Natural killer cell (primary cell): ENCODE results near the gene IP6K3. TPM values are rescaled to one million over a fixed set of nuclear protein-coding genes. Genes with fewer than 3 reads are reported as not detected.

ENCODE experiments used
- ATAC-seq, 3 donors: fragments of 150-1000 bp in 2 of 3; fragments of 200-7000 bp in 1 of 3; cut with Tn5 transposase; 1 replicate in 1 of 3; 2 replicates in 2 of 3; pipeline ENCODE4 v1.10.0; 2021; ENCODE audit warnings: mild to moderate bottlenecking in 2 of 3, moderate library complexity in 2 of 3
- DNase-seq, 2 donors: peaks; one replicate each; pipeline versions ENCODE4 v3.0.0 to v3.0.0-alpha.2; 2013 to 2021; ENCODE audit warnings: mixed read lengths in 1 of 2
- H3K27ac ChIP-seq: one replicate; pipeline ENCODE4 v1.5.1; 2013; ENCODE audit warnings: mild to moderate bottlenecking, low read length
- H3K27me3 ChIP-seq: one replicate; pipeline ENCODE4 v1.6.1; 2013; ENCODE audit warnings: low read length; ENCODE audit not compliant: control insufficient read depth, insufficient read depth
- H3K36me3 ChIP-seq: one replicate; pipeline ENCODE4 v1.6.1; 2013; ENCODE audit warnings: low read length; ENCODE audit not compliant: control insufficient read depth, insufficient read depth
- H3K4me1 ChIP-seq: one replicate; pipeline ENCODE4 v1.6.1; 2013; ENCODE audit warnings: low read length; ENCODE audit not compliant: control insufficient read depth, insufficient read depth
- H3K4me3 ChIP-seq: one replicate; pipeline ENCODE4 v1.5.1; 2013; ENCODE audit warnings: low read length
- H3K9me3 ChIP-seq: one replicate; pipeline ENCODE4 v1.6.1; 2013; ENCODE audit warnings: low read length; ENCODE audit not compliant: control insufficient read depth, insufficient read depth
- H3K27ac Mint-ChIP-seq, 2 donors: one replicate each; pipeline ENCODE4 v1.8.0; 2022; ENCODE audit warnings: mild to moderate bottlenecking in 2 of 2, mixed read lengths in 2 of 2, moderate library complexity in 1 of 2
- H3K27me3 Mint-ChIP-seq, 2 donors: one replicate each; pipeline ENCODE4 v1.8.0; 2022; ENCODE audit warnings: low read depth in 2 of 2, mixed read lengths in 2 of 2
- H3K36me3 Mint-ChIP-seq: one replicate; pipeline ENCODE4 v1.8.0; 2022; ENCODE audit warnings: mixed read lengths
- H3K4me1 Mint-ChIP-seq, 2 donors: one replicate each; pipeline ENCODE4 v1.8.0; 2022; ENCODE audit warnings: mixed read lengths in 2 of 2
- H3K4me3 Mint-ChIP-seq: one replicate; pipeline ENCODE4 v1.8.0; 2022; ENCODE audit warnings: mild to moderate bottlenecking, moderate library complexity, mixed read lengths
- H3K9me3 Mint-ChIP-seq, 2 donors: one replicate each; pipeline ENCODE4 v1.8.0; 2022; ENCODE audit warnings: mixed read lengths in 2 of 2
- CTCF ChIP-seq: fragments of 200-600 bp; IDR thresholded peaks from one replicate; pipeline ENCODE4 v1.8.0; 2022; ENCODE audit warnings: antibody characterized with exemption
- WGBS: methylation state at CpG from one replicate; pipeline ENCODE4 v1.1.7; 2013; ENCODE audit warnings: missing lambda C conversion rate; ENCODE audit not compliant: insufficient coverage; 5-methylcytosine and 5-hydroxymethylcytosine counted together
- intact Hi-C: fragments of 100-400 bp; cut with micrococcal nuclease; formaldehyde crosslinking; loops from one replicate; pipeline ENCODE4 v1.14.2; 2022
- total RNA-seq, 4 donors: library from RNA; stranded (reverse); fragments of 120-200 nt in 1 of 4; gene quantifications; one replicate each; pipeline versions ENCODE4 v1.2.3 to v1.2.4, GENCODE V29; 2013 to 2022

Gene IP6K3
- total RNA-seq, 3 donors from 2014 or later (not counting 1 experiment from before 2014, with no cell fraction given) = not detected

- no peaks in the 10 kb centered on the region for H3K27me3 Mint-ChIP-seq
Observed at GRCh38 chr6:33683576-33684427, 62.9 kb downstream of the IP6K3 start.

GRCh38 chr6:33683051-33683571 lies 63.6 kb downstream of the IP6K3 start:
- Histone ChIP-seq H3K4me1 (no peaks in the 10 kb centered on the region), H3K4me3 (no peak overlapping the region), H3K27me3 (no peaks in the 10 kb centered on the region), H3K27ac (no peak overlapping the region), H3K36me3 (peaks cover 73% of the 10 kb centered on the region), H3K9me3 (no peaks in the 10 kb centered on the region)
- WGBS = 75% methylated on average over 15 of the region's 15 CpGs
- no peaks in the 10 kb centered on the region for H3K36me3 Mint-ChIP-seq
- no peak overlapping the region for H3K27ac Mint-ChIP-seq
- H3K9me3 Mint-ChIP-seq = no peaks in the 10 kb centered on the region
- DNase-seq = peak in 1 of 2 donors; percentile 41
- H3K27me3 Mint-ChIP-seq = no peaks in the 10 kb centered on the region
- intact Hi-C loops = no loop called here
- no peaks in the 10 kb centered on the region for H3K4me1 Mint-ChIP-seq
- TF ChIP-seq CTCF = no peak
- no peak for ATAC-seq
- H3K4me3 Mint-ChIP-seq = no peak overlapping the region

More at GRCh38 chr6:33683576-33684427, 62.9 kb downstream of the IP6K3 start:
- TF ChIP-seq CTCF = no peak
- no peaks in the 10 kb centered on the region for H3K9me3 ChIP-seq
- Mint-ChIP-seq H3K4me1 (no peaks in the 10 kb centered on the region), H3K27ac (no peak overlapping the region), H3K36me3 (no peaks in the 10 kb centered on the region), H3K4me3 (no peak overlapping the region), H3K9me3 (no peaks in the 10 kb centered on the region)
- peak in 1 of 2 donors; percentile 23 for DNase-seq
- H3K4me3 ChIP-seq = no peak overlapping the region
- H3K27me3 ChIP-seq = no peaks in the 10 kb centered on the region
- no peak for ATAC-seq
- peaks cover 74% of the 10 kb centered on the region for H3K36me3 ChIP-seq
- no peak overlapping the region for H3K27ac ChIP-seq
- no peaks in the 10 kb centered on the region for H3K4me1 ChIP-seq
- 95% methylated on average over 19 of the region's 19 CpGs for WGBS
- intact Hi-C loops = no loop called here

GRCh38 chr6:33682341-33682740 lies 64.4 kb downstream of the IP6K3 start:
- no peak for TF ChIP-seq CTCF
- no peaks in the 10 kb centered on the region for H3K4me1 ChIP-seq
- H3K36me3 ChIP-seq = peaks cover 73% of the 10 kb centered on the region
- ATAC-seq (no peak), DNase-seq (no peak)
- Mint-ChIP-seq H3K9me3 (no peaks in the 10 kb centered on the region), H3K27ac (no peak overlapping the region), H3K36me3 (no peaks in the 10 kb centered on the region), H3K4me1 (peaks cover 0 to 5% of the 10 kb centered on the region in 2 donors), H3K4me3 (no peak overlapping the region), H3K27me3 (no peaks in the 10 kb centered on the region)
- intact Hi-C loops = no loop called here
- 97% methylated on average over 13 of the region's 13 CpGs for WGBS
- no peaks in the 10 kb centered on the region for H3K27me3 ChIP-seq
- no peak overlapping the region for H3K4me3 ChIP-seq
- no peaks in the 10 kb centered on the region for H3K9me3 ChIP-seq
- no peak overlapping the region for H3K27ac ChIP-seq
